BJ (cell line): ENCODE data around the gene UBXN1. TPM values are rescaled to one million over a fixed set of nuclear protein-coding genes. Genes with fewer than 3 reads are reported as not detected.
"Not testable (repeated sequence)": the region's sequence is repeated elsewhere in the genome, so short reads cannot be mapped to it uniquely, and the experiment has no call there.

ENCODE experiments used
- CTCF ChIA-PET: fragments of 350-600 bp; formaldehyde crosslinking; extraction: SDS; loops from one replicate; lab custom pipeline; 2021; ENCODE audit warnings: antibody characterized with exemption, inconsistent platforms; lab: Yijun Ruan, JAX
- POLR2A ChIA-PET: fragments of 300-600 bp; sonication (Branson Sonifier 250); formaldehyde crosslinking; extraction: SDS; loops from one replicate; lab custom pipeline; 2021; ENCODE audit warnings: antibody characterized with exemption; lab: Charles Lee
- DNase-seq: peaks from one replicate; pipeline ENCODE4 v3.0.0-alpha.2; 2011; ENCODE audit warnings: low read depth
- H3K27me3 ChIP-seq: 2 replicates; pipeline ENCODE4 v1.6.0; 2011; ENCODE audit warnings: low read length; ENCODE audit not compliant: control insufficient read depth, insufficient read depth
- H3K36me3 ChIP-seq: 2 replicates; pipeline ENCODE4 v1.5.1; 2011; ENCODE audit warnings: low read length; ENCODE audit not compliant: control insufficient read depth, insufficient read depth
- H3K4me3 ChIP-seq: 2 replicates; pipeline ENCODE4 v1.5.1; 2011; ENCODE audit warnings: low read depth, mild to moderate bottlenecking, control low read depth, low read length
- CTCF ChIP-seq: IDR thresholded peaks from 2 replicates; pipeline ENCODE4 v1.5.1; 2011; ENCODE audit warnings: low read depth, mild to moderate bottlenecking, control low read depth, inconsistent platforms, low read length, moderate library complexity; ENCODE audit not compliant: insufficient read depth
- polyA plus RNA-seq: library from polyadenylated mRNA; depleted of rRNA; stranded (reverse); fragments of >200 nt; gene quantifications from 2 replicates; pipeline ENCODE4 v1.2.3, GENCODE V29; 2011

UBXN1 gene
- polyA plus RNA-seq, 1 experiment = 86.0 TPM

GRCh38 chr11:62664405-62665074 is 14.3 kb downstream of the UBXN1 start:
- Histone ChIP-seq H3K27me3 (no peaks in the 10 kb centered on the region), H3K4me3 (peak overlapping the region; percentile 72), H3K36me3 (peaks cover 13% of the 10 kb centered on the region)
- ChIA-PET CTCF (interaction anchor here (0.7 to 2.0 kb wide), 10 partner anchors 8 to 72 kb away, joined by 3 to 9 read pairs (median 4); partner anchors contain the start of genes INTS5 and LRRN4CL), POLR2A (interaction anchor here (0.5 to 2.3 kb wide), 15 partner anchors 8 to 1294 kb away, joined by 3 to 19 read pairs (median 6); partner anchors contain the start of genes B3GAT3, GANAB, HNRNPUL2 and INTS5)
- DNase-seq = no peak
- TF ChIP-seq CTCF = no peak

GRCh38 chr11:62656796-62657429 is 22.0 kb downstream of the UBXN1 start:
- H3K27me3 ChIP-seq = no peaks in the 10 kb centered on the region
- ChIA-PET CTCF (interaction anchor here (0.8 to 1.8 kb wide), 4 partner anchors 8 to 262 kb away, joined by 3 to 4 read pairs (median 3); partner anchors contain the start of genes C11orf98 and CSKMT), POLR2A (interaction anchor here (0.6 kb wide), 1 partner anchor 8 kb away, joined by 3 read pairs; the partner anchor contains the start of genes C11orf98 and CSKMT)
- TF ChIP-seq CTCF = no peak
- no peak overlapping the region for H3K4me3 ChIP-seq
- no peak for DNase-seq
- no peaks in the 10 kb centered on the region for H3K36me3 ChIP-seq

GRCh38 chr11:62654297-62654696 is 24.6 kb downstream of the UBXN1 start:
- ChIA-PET CTCF (interaction anchor here (0.5 to 1.9 kb wide), 3 partner anchors 10 to 118 kb away, joined by 3 to 4 read pairs (median 3); partner anchors contain the start of gene TUT1), POLR2A (no interaction called here)
- no peak overlapping the region for H3K4me3 ChIP-seq
- DNase-seq = no peak
- no peaks in the 10 kb centered on the region for H3K27me3 ChIP-seq
- H3K36me3 ChIP-seq = peaks cover 5% of the 10 kb centered on the region
- no peak for TF ChIP-seq CTCF

GRCh38 chr11:62652161-62653006 is 26.5 kb downstream of the UBXN1 start:
- no peak for DNase-seq
- ChIA-PET POLR2A (interaction anchor here (0.6 to 1.0 kb wide), 4 partner anchors 13 to 1665 kb away, joined by 4 to 10 read pairs (median 6); partner anchors contain the start of genes B3GAT3, C11orf98, CSKMT and PRDX5), CTCF (interaction anchor here (0.9 to 1.0 kb wide), 3 partner anchors 13 to 60 kb away, joined by 4 to 7 read pairs (median 5); partner anchors contain the start of genes C11orf98 and CSKMT)
- no peak for TF ChIP-seq CTCF
- H3K4me3 ChIP-seq = peak overlapping the region; percentile 61
- no peaks in the 10 kb centered on the region for H3K27me3 ChIP-seq
- peaks cover 18% of the 10 kb centered on the region for H3K36me3 ChIP-seq

- CTCF ChIA-PET, POLR2A ChIA-PET, H3K4me3 ChIP-seq, DNase-seq, H3K27me3 ChIP-seq: not testable (repeated sequence)
- H3K36me3 ChIP-seq = peaks cover 18% of the 10 kb centered on the region
Observed at GRCh38 chr11:62650283-62650682, 28.6 kb downstream of the UBXN1 start.
